ENCODE measurements around the gene LMF1.

DNA sequence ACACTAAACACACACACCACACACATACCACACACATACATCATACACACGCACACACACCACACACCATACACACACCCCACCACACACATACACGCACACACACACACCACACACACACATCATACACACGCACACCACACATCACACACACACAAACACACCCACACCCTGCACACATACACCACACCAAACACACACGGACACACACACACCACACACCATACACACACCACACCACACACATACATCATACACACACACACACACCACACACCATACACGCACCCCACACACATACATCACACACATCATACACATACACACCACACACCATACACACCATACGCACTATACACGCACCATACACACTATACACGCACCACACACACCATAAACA, 7.1 kb upstream of the LMF1 start:
- TF ChIP-seq CTCF (IDR thresholded peaks at IDR 0.05) = no peak
- TF ChIP-seq POLR2A (IDR thresholded peaks at IDR 0.05) = no peak
